GM10248 (cell line): Measurements from ENCODE around the gene PSMB1.
"Not testable (repeated sequence)": the region's sequence is repeated elsewhere in the genome, so short reads cannot be mapped to it uniquely, and the experiment has no call there.

Experiments used
- CTCF ChIA-PET: fragments of 300-600 bp; sonication (Branson Sonifier 250); formaldehyde crosslinking; extraction: SDS; loops from one replicate; lab custom pipeline; 2021; ENCODE audit warnings: antibody characterized with exemption; lab: Yijun Ruan, JAX
- POLR2A ChIA-PET: fragments of 350-650 bp; sonication (Branson Sonifier 250); formaldehyde crosslinking; extraction: SDS; loops from one replicate; lab custom pipeline; 2020; ENCODE audit warnings: antibody characterized with exemption; lab: Yijun Ruan, JAX
- DNase-seq: peaks from one replicate; pipeline ENCODE4 v3.0.0; 2012; ENCODE audit errors: extremely low spot score
- TF ChIP-seq, protein P1 (sequence below): IDR thresholded peaks from 2 replicates; pipeline ENCODE4 v1.5.1; 2012; ENCODE audit warnings: mild to moderate bottlenecking, low read depth; ENCODE audit errors: extremely low read depth, missing control alignments, control extremely low read depth

PSMB1 gene

DNA sequence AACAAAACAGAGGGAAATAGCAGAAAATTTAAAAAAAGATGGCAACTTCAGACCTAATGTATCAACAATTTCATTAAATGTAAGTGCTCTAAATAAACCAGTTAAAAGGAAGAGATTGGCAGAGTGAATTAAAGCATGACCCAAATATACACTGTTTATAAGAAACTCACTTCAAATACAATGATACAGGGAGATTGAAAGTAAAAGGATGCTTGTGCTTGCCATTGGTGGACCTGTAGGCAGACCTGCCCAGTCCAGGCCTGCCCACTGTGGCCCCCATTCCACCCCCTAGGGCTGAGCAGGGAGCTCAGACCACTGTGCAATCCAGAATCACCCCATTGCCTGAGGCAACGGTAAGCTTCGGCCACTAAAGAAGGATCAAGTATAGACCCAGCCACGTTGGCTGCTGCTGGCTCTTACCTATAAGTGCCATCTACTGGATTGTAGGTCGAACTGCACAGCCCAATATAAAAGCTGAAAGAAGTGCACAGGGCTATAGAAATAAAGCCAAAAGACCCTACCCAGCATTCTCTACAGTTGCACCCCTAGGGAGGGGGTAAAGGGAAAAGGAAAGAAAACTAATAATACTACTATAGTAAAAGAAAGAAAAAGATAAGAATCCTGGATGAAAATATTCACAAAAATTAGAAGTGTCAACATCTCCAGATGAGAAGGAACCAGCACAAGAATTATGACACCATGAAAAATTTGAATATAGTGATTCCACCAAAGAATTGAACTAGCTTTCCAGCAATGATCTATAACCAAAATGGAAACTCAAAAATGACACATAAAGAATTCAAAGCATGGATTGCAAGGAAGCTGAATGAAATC, 36.1 kb downstream of the PSMB1 start:
- DNase-seq = peak; percentile 39
- ChIA-PET CTCF (interaction anchor here (0.5 to 3.6 kb wide), 36 partner anchors 9 to 1662 kb away, joined by 3 to 38 read pairs (median 4); no protein-coding TSS in a partner anchor), POLR2A (interaction anchor here (1.2 kb wide), 1 partner anchor 226 kb away, joined by 3 read pairs; the partner anchor contains the start of gene DLL1)
- TF ChIP-seq, protein P1, sequence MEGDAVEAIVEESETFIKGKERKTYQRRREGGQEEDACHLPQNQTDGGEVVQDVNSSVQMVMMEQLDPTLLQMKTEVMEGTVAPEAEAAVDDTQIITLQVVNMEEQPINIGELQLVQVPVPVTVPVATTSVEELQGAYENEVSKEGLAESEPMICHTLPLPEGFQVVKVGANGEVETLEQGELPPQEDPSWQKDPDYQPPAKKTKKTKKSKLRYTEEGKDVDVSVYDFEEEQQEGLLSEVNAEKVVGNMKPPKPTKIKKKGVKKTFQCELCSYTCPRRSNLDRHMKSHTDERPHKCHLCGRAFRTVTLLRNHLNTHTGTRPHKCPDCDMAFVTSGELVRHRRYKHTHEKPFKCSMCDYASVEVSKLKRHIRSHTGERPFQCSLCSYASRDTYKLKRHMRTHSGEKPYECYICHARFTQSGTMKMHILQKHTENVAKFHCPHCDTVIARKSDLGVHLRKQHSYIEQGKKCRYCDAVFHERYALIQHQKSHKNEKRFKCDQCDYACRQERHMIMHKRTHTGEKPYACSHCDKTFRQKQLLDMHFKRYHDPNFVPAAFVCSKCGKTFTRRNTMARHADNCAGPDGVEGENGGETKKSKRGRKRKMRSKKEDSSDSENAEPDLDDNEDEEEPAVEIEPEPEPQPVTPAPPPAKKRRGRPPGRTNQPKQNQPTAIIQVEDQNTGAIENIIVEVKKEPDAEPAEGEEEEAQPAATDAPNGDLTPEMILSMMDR = peak; percentile 74

- TF ChIP-seq, protein P1 = no peak
- ChIA-PET POLR2A (no interaction called here), CTCF (interaction anchor here (0.8 to 1.8 kb wide), 2 partner anchors 15 to 683 kb away, joined by 3 to 6 read pairs; no protein-coding TSS in a partner anchor)
- DNase-seq = no peak
Measured at GRCh38 chr6:170514908-170515307, 38.2 kb downstream of the PSMB1 start.

DNA sequence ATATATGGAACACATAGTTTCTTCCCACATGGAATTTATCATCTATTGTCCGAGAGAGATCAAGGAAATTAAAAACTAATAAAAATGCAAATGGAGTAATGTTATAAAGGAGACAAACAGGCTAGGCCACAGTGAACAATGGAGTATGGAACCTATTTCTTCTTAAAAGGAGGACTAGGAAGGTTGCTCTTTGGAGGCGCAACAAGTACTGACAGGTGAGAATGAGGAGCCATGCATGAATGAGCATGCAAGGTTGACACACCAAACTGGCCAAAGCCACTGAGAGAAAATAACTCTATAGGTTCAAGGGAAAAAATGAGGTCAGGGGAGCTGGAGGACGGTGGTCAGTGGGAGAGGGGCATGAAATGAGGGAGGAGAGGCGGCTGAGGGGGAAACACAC, 40.9 kb downstream of the PSMB1 start:
- TF ChIP-seq, protein P1 = no peak
- no peak for DNase-seq
- ChIA-PET CTCF (interaction anchor here (2.1 kb wide), 1 partner anchor 18 kb away, joined by 8 read pairs; no protein-coding TSS in a partner anchor), POLR2A (no interaction called here)

DNA sequence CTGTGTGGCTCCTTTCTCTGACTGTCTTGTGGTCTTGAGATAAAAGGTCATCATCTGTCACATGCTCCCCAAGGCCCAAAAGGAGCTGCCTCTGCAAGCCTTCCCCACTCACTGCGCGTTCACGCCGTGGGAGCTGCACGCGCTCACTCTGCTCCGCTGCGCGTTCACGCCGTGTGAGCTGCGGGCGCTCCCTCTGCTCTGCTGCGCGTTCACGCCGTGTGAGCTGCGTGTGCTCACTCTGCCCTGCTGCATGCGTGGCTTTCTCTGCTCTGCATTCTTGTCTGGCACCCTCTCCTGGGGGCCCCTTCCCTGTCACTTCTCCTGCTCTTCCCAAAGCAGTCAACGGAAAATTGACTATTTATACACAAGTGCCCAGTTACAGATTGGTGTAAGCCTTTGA, 42.5 kb downstream of the PSMB1 start:
- DNase-seq = no peak
- TF ChIP-seq, protein P1 = no peak
- ChIA-PET POLR2A (no interaction called here), CTCF (interaction anchor here (1.7 to 2.1 kb wide), 2 partner anchors 19 to 679 kb away, joined by 4 to 8 read pairs; no protein-coding TSS in a partner anchor)

- POLR2A ChIA-PET = no interaction called here
- TF ChIP-seq, protein P1 = no peak
- CTCF ChIA-PET = no interaction called here
- DNase-seq = no peak
Measured at GRCh38 chr6:170509723-170510018, 43.4 kb downstream of the PSMB1 start.

DNA sequence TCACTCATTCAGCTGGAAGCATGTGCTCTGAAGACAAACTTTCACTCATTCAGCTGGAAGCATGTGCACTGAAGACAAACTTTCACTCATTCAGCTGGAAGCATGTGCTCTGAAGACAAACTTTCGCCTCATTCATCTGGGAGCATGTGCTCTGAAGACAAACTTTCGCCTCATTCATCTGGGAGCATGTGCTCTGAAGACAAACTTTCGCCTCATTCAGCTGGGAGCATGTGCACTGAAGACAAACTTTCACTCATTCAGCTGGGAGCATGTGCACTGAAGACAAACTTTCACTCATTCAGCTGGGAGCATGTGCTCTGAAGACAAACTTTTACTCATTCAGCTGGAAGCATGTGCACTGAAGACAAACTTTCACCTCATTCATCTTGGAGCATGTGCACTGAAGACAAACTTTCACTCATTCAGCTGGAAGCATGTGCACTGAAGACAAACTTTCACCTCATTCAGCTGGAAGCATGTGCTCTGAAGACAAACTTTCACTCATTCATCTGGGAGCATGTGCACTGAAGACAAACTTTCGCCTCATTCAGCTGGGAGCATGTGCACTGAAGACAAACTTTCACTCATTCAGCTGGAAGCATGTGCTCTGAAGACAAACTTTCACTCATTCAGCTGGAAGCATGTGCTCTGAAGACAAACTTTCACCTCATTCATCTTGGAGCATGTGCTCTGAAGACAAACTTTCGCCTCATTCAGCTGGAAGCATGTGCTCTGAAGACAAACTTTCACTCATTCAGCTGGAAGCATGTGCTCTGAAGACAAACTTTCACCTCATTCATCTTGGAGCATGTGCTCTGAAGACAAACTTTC, 44.0 kb downstream of the PSMB1 start:
- CTCF ChIA-PET = interaction anchor here (0.7 kb wide), 1 partner anchor 461 kb away, joined by 3 read pairs; no protein-coding TSS in a partner anchor
- DNase-seq, POLR2A ChIA-PET: not testable (repeated sequence)

GRCh38 chr6:170508275-170508674, 44.8 kb downstream of the PSMB1 start:
- CTCF ChIA-PET, POLR2A ChIA-PET, DNase-seq: not testable (repeated sequence)

DNA sequence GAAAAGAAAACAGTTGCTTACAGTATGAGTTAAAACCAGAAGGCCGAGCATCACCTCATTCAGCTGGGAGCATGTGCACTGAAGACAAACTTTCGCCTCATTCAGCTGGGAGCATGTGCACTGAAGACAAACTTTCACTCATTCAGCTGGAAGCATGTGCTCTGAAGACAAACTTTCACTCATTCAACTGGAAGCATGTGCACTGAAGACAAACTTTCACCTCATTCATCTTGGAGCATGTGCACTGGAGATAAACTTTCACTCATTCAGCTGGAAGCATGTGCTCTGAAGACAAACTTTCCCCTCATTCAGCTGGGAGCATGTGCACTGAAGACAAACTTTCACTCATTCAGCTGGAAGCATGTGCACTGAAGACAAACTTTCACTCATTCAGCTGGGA, 45.4 kb downstream of the PSMB1 start:
- POLR2A ChIA-PET, DNase-seq: not testable (repeated sequence)
- CTCF ChIA-PET = interaction anchor here (1.1 kb wide), 1 partner anchor 9 kb away, joined by 3 read pairs; no protein-coding TSS in a partner anchor
